Central memory CD8-positive, alpha-beta T cell (primary cell): ENCODE measurements around the gene OSBPL10.

Source experiments
- ATAC-seq: fragments of 150-1000 bp; cut with Tn5 transposase; replicated peaks from 2 replicates; pipeline ENCODE4 v1.10.0; 2022; ENCODE audit warnings: mild to moderate bottlenecking, moderate FRiP score, moderate number of reproducible peaks; ENCODE audit not compliant: poor library complexity, severe bottlenecking; ENCODE audit errors: extremely low read depth
- DNase-seq, 2 donors: peaks; one replicate each; pipeline ENCODE4 v3.0.0; 2021; ENCODE audit warnings: low spot score in 2 of 2
- H3K27ac Mint-ChIP-seq: one replicate; pipeline ENCODE4 v1.8.0; 2022; ENCODE audit warnings: low read depth, mild to moderate bottlenecking, moderate library complexity, mixed read lengths
- H3K27me3 Mint-ChIP-seq: one replicate; pipeline ENCODE4 v1.8.0; 2022; ENCODE audit warnings: mixed read lengths
- H3K36me3 Mint-ChIP-seq: one replicate; pipeline ENCODE4 v1.8.0; 2022; ENCODE audit warnings: mild to moderate bottlenecking, moderate library complexity, mixed read lengths; ENCODE audit not compliant: insufficient read depth
- H3K4me1 Mint-ChIP-seq: one replicate; pipeline ENCODE4 v1.8.0; 2022; ENCODE audit warnings: mixed read lengths
- H3K4me3 Mint-ChIP-seq: one replicate; pipeline ENCODE4 v1.8.0; 2022; ENCODE audit warnings: mild to moderate bottlenecking, moderate library complexity, mixed read lengths
- H3K9me3 Mint-ChIP-seq: one replicate; pipeline ENCODE4 v1.8.0; 2022; ENCODE audit warnings: mixed read lengths

The OSBPL10 gene

DNA sequence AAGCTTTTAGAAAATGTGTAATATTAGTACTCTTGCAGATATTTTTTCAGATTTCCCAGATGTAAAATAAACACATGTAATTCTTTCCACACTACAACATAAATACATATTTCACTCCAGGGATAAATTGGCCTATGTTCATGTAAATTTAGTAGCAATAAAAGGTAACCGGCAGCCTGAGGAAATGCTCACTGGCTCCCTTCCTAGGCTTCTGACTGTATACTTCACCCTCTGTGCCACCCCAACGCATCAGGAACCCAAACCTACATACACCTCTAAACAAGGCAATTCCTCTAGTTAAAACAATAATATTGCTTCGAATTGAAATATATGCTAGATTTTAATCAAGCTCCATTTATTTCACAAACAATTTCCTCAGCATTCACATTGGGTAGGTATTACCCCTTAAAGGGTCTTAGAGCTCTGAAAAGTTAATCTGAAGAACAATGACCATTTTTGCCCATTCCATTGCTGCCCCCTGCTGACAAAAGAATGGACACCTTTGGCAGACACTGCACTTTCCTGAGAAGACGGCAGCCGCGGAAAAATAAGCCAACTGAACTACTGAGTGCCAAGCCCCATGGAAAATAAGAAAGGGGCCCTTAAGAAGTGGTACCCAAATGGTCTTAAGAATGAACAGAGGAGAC lies 212.5 kb downstream of the OSBPL10 start:
- H3K27ac Mint-ChIP-seq = no peak overlapping the region
- H3K9me3 Mint-ChIP-seq = no peaks in the 10 kb centered on the region
- H3K36me3 Mint-ChIP-seq = no peaks in the 10 kb centered on the region
- no peak overlapping the region for H3K4me3 Mint-ChIP-seq
- peak in 1 of 2 donors; percentile 15 for DNase-seq
- ATAC-seq = no peak
- H3K4me1 Mint-ChIP-seq = peaks cover 5% of the 10 kb centered on the region
- peaks cover 9% of the 10 kb centered on the region for H3K27me3 Mint-ChIP-seq

DNA sequence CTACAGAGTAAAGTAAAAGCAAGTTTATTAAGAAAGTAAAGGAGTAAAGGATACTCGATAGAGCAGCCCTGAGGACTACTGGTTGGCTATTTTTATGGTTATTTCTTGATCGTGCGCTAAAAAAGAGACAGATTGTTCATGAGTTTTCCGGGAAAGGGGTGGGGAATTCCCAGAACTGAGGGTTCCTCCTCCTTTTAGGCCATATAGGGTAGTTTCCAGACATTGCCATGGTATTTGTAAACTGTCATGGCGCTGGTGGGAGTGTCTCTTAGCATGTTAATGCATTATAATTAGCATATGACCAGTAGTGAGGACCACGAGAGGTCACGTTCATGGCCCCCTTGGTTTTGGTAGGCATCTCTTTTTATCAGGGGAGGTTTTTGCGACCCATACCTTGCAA lies 213.1 kb downstream of the OSBPL10 start:
- no peak overlapping the region for H3K4me3 Mint-ChIP-seq
- no peak overlapping the region for H3K27ac Mint-ChIP-seq
- no peaks in the 10 kb centered on the region for H3K9me3 Mint-ChIP-seq
- H3K36me3 Mint-ChIP-seq = no peaks in the 10 kb centered on the region
- DNase-seq (no peak), ATAC-seq (no peak)
- H3K4me1 Mint-ChIP-seq = peaks cover 5% of the 10 kb centered on the region
- peaks cover 8% of the 10 kb centered on the region for H3K27me3 Mint-ChIP-seq

DNA sequence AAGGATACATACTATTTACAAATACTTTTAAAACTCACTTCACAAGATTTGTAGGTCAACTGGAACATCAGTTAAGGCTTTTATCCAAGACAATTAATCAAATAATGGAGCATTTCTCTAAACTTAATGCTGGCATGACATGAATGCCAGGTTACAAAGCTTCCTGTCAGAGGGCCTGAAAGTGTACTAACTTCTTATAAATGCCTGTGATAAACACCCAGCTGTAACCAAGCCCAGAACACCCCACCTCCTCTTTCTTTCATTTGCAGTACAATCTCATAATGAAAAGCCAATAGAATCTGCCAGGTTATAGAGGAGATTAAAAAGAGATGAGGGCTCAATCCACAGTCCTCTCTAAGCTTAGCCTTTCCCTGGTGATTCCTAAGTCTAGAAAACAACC lies 214.4 kb downstream of the OSBPL10 start:
- no peak for DNase-seq
- Mint-ChIP-seq H3K27me3 (peaks cover 8% of the 10 kb centered on the region), H3K9me3 (no peaks in the 10 kb centered on the region), H3K36me3 (no peaks in the 10 kb centered on the region), H3K27ac (no peak overlapping the region), H3K4me3 (no peak overlapping the region), H3K4me1 (peaks cover 12% of the 10 kb centered on the region)
- no peak for ATAC-seq

DNA sequence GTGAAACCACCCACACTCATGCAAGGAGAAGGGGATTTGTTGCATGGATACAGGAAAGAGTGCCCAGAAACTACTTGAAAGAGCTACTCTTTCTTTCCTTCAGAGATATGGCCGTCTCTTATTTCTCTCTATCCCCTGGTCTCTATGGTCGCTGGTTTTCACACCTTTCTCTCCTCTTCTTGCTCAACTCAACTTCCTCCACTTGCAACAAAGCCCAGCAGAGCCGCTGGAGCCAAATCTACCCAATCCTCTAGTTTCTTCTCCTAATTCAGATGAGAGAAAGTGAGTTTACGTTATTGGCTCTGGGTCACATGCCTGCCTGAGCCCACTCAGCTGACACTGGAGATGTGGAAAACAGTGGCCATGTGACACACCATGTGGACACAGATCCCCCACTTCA lies 215.2 kb downstream of the OSBPL10 start:
- H3K4me1 Mint-ChIP-seq = peaks cover 12% of the 10 kb centered on the region
- ATAC-seq = no peak
- no peak overlapping the region for H3K27ac Mint-ChIP-seq
- no peak for DNase-seq
- peaks cover 8% of the 10 kb centered on the region for H3K27me3 Mint-ChIP-seq
- no peaks in the 10 kb centered on the region for H3K9me3 Mint-ChIP-seq
- no peaks in the 10 kb centered on the region for H3K36me3 Mint-ChIP-seq
- no peak overlapping the region for H3K4me3 Mint-ChIP-seq

- Mint-ChIP-seq H3K27ac (no peak overlapping the region), H3K9me3 (no peaks in the 10 kb centered on the region), H3K36me3 (no peaks in the 10 kb centered on the region), H3K4me3 (no peak overlapping the region), H3K27me3 (peaks cover 3% of the 10 kb centered on the region), H3K4me1 (peaks cover 9% of the 10 kb centered on the region)
- DNase-seq (no peak), ATAC-seq (no peak)
Observed at GRCh38 chr3:31763731-31764130, 217.3 kb downstream of the OSBPL10 start.

DNA sequence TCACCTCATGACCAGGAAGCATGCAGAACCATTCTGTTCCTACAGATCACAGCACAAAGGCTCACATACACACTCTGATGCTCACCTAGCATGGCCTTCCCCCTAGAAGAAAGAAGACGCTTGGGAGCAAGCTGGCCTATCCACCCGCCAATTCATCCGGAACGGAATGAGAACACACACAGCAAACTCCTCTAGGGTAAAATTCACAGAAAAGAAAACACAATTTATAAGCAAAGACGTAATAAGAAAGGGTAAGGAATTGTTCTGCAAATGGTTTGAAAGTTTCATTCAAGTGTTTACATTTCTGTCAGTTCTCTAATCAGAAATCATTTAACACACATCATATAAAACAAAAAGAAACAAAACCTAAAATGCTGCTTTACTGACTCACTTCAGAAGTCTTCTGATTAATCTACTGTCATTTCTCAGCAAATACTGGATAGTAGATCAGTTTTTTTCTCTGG lies 218.1 kb downstream of the OSBPL10 start:
- no peaks in the 10 kb centered on the region for H3K27me3 Mint-ChIP-seq
- no peak overlapping the region for H3K27ac Mint-ChIP-seq
- no peak overlapping the region for H3K4me3 Mint-ChIP-seq
- no peaks in the 10 kb centered on the region for H3K36me3 Mint-ChIP-seq
- DNase-seq = no peak
- H3K9me3 Mint-ChIP-seq = no peaks in the 10 kb centered on the region
- peaks cover 7% of the 10 kb centered on the region for H3K4me1 Mint-ChIP-seq
- ATAC-seq = no peak

DNA sequence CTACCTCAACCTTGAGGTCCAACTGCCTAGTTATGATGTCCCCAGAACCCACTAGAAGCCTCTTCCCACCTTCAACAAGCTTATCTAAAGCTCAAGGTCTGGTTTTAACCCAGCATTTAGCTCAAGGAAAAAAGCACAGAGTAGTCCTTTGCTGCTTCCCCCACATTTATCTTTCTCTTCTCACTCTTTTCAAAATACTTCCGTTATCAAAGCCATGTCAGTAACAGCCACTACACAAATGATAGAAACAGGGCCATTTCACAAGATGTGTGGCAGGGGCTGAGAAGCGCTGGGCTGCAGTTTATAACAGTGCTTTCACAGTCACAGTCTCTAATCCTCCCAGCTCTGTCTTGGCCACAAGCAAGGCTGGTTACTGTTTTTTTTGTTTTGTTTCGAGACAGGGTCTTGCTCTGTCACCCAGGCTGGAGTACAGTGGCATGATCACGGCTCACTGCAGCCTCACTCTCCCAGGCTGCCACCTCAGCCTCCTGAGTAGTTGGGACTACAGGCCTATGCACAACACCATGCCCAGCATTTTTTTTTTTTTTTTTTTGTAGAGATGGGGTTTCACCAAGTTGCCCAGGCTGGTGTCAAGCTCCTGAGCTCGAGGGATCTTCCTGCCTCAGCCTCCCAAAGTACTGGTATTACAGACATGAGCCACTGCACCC lies 218.8 kb downstream of the OSBPL10 start:
- ATAC-seq = peak; percentile 50
- H3K4me1 Mint-ChIP-seq = peaks cover 7% of the 10 kb centered on the region
- no peak overlapping the region for H3K27ac Mint-ChIP-seq

DNA sequence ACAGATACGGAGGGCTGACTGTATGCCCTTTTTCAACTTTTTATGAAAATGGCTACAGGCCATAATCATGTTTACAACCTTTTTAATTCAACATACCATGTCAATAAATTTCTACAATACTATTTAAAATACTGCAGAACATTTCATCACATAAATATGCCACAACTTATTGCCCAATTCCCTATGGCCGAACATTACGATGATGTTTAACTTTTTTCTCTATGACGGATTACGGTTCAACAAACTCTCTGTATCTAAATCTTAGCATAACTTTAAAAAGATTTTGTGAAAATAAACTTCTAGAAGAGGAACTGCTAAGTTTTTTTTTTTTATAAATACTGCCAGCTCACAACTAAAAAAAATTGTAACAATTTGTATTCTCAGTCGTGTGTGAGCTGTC lies 220.4 kb downstream of the OSBPL10 start:
- H3K4me3 Mint-ChIP-seq = no peak overlapping the region
- no peak overlapping the region for H3K27ac Mint-ChIP-seq
- no peaks in the 10 kb centered on the region for H3K27me3 Mint-ChIP-seq
- DNase-seq = no peak
- no peaks in the 10 kb centered on the region for H3K36me3 Mint-ChIP-seq
- no peak for ATAC-seq
- peaks cover 15% of the 10 kb centered on the region for H3K4me1 Mint-ChIP-seq
- no peaks in the 10 kb centered on the region for H3K9me3 Mint-ChIP-seq

More for the DNA sequence above, 218.8 kb downstream of the OSBPL10 start:
- H3K4me3 Mint-ChIP-seq = no peak overlapping the region
- DNase-seq = no peak
- H3K36me3 Mint-ChIP-seq = no peaks in the 10 kb centered on the region
- H3K27me3 Mint-ChIP-seq = no peaks in the 10 kb centered on the region
- no peaks in the 10 kb centered on the region for H3K9me3 Mint-ChIP-seq

DNA sequence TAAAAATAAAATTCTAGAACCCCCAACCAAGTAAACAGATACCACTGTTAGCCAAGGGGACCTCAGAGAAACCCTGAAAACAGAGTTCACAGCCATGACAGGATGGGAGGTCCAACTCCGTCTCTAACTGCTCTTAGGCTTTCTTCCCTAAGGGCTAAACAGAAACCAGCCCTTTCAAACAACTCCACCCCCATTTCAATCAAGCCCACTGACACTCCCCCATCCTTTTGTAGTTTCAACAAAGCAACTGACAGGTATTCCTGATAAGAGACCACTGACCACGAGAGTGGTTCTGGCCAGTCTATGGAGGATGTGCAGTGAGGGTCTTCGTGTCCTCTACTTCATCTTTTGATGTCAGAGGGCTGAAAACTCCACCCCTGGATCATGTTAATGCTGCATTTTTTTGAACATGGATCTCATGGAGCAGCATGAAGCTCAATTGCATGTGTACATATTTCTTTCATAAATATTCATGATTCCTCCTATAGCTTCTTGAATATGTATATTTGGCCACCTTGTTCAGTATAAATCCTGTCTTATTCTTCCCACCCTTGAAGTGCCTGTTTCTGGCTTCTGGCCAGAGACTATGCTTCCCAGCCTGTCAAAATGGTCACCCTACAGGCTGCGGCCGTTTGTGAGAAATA lies 222.6 kb downstream of the OSBPL10 start:
- Mint-ChIP-seq H3K4me1 (peaks cover 24% of the 10 kb centered on the region), H3K27ac (no peak overlapping the region), H3K36me3 (no peaks in the 10 kb centered on the region), H3K9me3 (no peaks in the 10 kb centered on the region), H3K4me3 (no peak overlapping the region), H3K27me3 (no peaks in the 10 kb centered on the region)
- no peak for ATAC-seq
- DNase-seq = no peak

GRCh38 chr3:31755926-31756658 lies 225.0 kb downstream of the OSBPL10 start:
- Mint-ChIP-seq H3K4me3 (no peak overlapping the region), H3K4me1 (peaks cover 17% of the 10 kb centered on the region), H3K27me3 (no peaks in the 10 kb centered on the region), H3K27ac (no peak overlapping the region), H3K36me3 (no peaks in the 10 kb centered on the region), H3K9me3 (no peaks in the 10 kb centered on the region)
- DNase-seq (no peak), ATAC-seq (no peak)

DNA sequence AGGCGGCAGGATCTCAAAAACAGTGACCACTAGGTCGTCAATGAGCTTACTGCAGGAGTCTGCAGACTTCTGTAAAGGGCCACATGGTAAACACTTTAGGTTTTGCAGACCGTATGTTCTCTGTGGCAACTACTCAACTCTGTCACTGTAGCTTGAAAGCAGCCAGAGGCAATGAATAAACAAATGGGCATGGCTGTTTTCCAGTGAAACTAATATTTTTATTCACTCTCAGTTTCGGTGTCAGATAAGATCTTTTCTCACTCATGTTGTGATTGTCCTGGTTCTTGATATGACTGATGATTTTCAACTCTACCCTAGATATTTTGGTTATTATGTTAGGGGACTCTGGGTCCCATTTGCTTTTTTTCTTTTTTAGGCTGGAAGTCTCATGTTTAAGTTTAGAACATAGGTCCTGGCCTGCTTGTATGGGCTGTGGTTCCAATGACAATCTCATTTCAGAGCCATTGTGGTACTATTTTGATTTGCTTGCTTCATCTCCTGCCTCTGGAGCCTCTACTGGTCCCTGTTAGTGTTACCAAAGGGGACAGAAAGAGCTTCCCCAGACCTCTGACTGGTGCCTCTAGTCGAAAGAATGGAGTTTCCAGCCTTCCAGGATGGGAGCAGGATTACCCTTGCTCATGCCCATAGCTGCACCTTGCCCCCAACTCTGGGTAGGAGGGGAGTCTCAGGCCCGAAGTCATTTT lies 226.3 kb downstream of the OSBPL10 start:
- no peak overlapping the region for H3K27ac Mint-ChIP-seq
- no peak overlapping the region for H3K4me3 Mint-ChIP-seq
- ATAC-seq = no peak
- H3K36me3 Mint-ChIP-seq = no peaks in the 10 kb centered on the region
- peaks cover 17% of the 10 kb centered on the region for H3K4me1 Mint-ChIP-seq
- no peaks in the 10 kb centered on the region for H3K27me3 Mint-ChIP-seq
- no peak for DNase-seq
- H3K9me3 Mint-ChIP-seq = no peaks in the 10 kb centered on the region

DNA sequence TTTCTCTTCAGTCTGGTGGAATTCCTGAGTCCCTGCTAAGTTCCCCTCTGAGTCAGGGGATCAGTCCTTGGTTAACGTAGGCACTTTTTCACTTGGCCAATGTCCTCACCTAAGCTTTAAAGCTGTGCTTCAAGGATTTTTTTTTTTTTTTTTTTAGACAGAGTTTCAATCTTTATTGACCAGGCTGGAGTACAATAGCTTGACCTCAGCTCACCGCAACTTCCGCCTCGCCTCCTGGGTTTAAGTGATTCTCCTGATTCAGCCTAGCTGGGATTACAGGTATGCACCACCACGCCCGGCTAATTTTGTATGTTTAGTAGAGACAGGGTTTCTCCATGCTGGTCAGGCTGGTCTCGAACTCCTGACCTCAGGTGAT lies 228.0 kb downstream of the OSBPL10 start:
- no peaks in the 10 kb centered on the region for H3K27me3 Mint-ChIP-seq
- H3K4me3 Mint-ChIP-seq = no peak overlapping the region
- DNase-seq (no peak), ATAC-seq (no peak)
- no peak overlapping the region for H3K27ac Mint-ChIP-seq
- peaks cover 17% of the 10 kb centered on the region for H3K4me1 Mint-ChIP-seq
- H3K36me3 Mint-ChIP-seq = no peaks in the 10 kb centered on the region
- H3K9me3 Mint-ChIP-seq = no peaks in the 10 kb centered on the region
